Measurements from ENCODE around the gene DNM3. TPM values are rescaled to one million over a fixed set of nuclear protein-coding genes. Genes with fewer than 3 reads are reported as not detected.
A peak's percentile ranks its signal among the peaks of the same experiment; 100 is the strongest.

DNM3 gene
- total RNA-seq, 1 donor from 2014 or later, result 4.7 TPM

DNA sequence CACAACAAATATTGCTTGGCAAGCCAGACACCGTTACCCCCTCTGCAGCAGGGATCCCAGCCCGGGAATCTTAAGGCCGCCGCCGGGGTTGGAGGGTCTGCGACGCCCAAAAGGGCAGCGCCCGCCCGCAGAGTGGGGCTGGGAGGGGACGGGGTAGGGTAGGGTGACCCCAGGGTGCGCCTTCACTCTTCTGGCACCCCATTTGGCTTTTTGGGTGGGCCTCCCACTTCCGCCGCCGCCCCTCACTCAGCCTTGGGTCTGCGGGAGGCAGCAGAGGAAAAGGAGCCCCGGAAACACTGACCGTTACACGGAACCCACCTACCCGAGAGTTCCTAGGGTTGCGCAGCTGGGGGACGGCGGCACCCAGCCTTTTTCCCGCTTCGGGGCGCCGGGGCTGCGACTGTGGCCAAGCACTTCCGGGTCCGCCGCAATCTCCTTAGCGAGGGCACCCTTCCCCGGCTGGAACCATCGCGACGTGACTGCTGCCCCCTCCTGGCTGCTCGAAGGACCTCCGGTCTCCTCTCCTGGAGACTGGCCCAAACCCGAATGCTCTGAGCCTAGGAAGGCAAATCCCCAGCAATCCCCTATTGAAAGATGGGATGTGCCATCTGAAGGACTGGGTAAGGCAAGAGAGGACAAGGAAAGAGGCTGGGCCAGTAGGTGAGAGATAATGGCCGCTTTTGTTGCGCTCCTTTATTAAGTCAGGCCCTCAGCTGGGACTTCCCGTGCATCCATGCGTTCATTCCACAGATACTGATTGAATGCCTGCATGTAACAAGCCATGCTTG, 602.6 kb downstream of the DNM3 start, which contains the start of gene PIGC:
TSS of gene PIGC (minus strand) at position 404 of the 788 bp plus-strand sequence. CDS start 1,447 bp downstream, outside the sequence.
- Histone ChIP-seq H3K9ac (ENCODE audit: low read length) (peak within 1 kb of the TSS; percentile 93), H3K4me1 (ENCODE audit: insufficient read depth, low read length) (peaks cover 10% of the 10 kb centered on the region), H3K36me3 (ENCODE audit: insufficient read depth, low read length) (no peaks in the 10 kb centered on the region), H3K79me2 (ENCODE audit: insufficient read depth, low read length) (peaks cover 47% of the 10 kb centered on the region), H2AFZ (ENCODE audit: low read depth, low read length) (peak within 1 kb of the TSS; percentile 74), H4K20me1 (ENCODE audit: insufficient read depth, low read length) (no peaks in the 10 kb centered on the region), H3K4me2 (ENCODE audit: low read length) (peak within 1 kb of the TSS; percentile 87), H3K9me3 (ENCODE audit: insufficient read depth, low read depth, low read length) (no peaks in the 10 kb centered on the region), H3K27ac (ENCODE audit: low read depth, low read length) (peak within 1 kb of the TSS; percentile 74), H3K4me3 (ENCODE audit: insufficient read depth, low read depth, low read length) (peak within 1 kb of the TSS; percentile 73), H3K27me3 (ENCODE audit: insufficient read depth, low read length) (no peaks in the 10 kb centered on the region)
- peaks cover 8% of the 10 kb centered on the region for H3K36me3 Mint-ChIP-seq (ENCODE audit: low read depth, unreplicated experiment)
- H3K4me3 Mint-ChIP-seq (ENCODE audit: unreplicated experiment), result peak within 1 kb of the TSS; percentile 97
- TF ChIP-seq, protein P1, sequence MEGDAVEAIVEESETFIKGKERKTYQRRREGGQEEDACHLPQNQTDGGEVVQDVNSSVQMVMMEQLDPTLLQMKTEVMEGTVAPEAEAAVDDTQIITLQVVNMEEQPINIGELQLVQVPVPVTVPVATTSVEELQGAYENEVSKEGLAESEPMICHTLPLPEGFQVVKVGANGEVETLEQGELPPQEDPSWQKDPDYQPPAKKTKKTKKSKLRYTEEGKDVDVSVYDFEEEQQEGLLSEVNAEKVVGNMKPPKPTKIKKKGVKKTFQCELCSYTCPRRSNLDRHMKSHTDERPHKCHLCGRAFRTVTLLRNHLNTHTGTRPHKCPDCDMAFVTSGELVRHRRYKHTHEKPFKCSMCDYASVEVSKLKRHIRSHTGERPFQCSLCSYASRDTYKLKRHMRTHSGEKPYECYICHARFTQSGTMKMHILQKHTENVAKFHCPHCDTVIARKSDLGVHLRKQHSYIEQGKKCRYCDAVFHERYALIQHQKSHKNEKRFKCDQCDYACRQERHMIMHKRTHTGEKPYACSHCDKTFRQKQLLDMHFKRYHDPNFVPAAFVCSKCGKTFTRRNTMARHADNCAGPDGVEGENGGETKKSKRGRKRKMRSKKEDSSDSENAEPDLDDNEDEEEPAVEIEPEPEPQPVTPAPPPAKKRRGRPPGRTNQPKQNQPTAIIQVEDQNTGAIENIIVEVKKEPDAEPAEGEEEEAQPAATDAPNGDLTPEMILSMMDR (IDR thresholded peaks at IDR 0.05; ENCODE audit: insufficient read depth, low read depth, low read length), result peak; percentile 68
- no peak for TF ChIP-seq EZH2 (IDR thresholded peaks at IDR 0.05; ENCODE audit: insufficient read depth, low read length)
- H3K4me1 Mint-ChIP-seq (ENCODE audit: low read depth, unreplicated experiment), result peaks cover 13% of the 10 kb centered on the region
- no peaks in the 10 kb centered on the region for H3K27me3 Mint-ChIP-seq (ENCODE audit: low read depth, unreplicated experiment)
- FAIRE-seq (peak; percentile 89), DNase-seq (ENCODE audit: low read depth) (peak; percentile 64)
- H3K27ac Mint-ChIP-seq (ENCODE audit: unreplicated experiment), result peak within 1 kb of the TSS; percentile 77
- no peaks in the 10 kb centered on the region for H3K9me3 Mint-ChIP-seq (ENCODE audit: unreplicated experiment)

DNA sequence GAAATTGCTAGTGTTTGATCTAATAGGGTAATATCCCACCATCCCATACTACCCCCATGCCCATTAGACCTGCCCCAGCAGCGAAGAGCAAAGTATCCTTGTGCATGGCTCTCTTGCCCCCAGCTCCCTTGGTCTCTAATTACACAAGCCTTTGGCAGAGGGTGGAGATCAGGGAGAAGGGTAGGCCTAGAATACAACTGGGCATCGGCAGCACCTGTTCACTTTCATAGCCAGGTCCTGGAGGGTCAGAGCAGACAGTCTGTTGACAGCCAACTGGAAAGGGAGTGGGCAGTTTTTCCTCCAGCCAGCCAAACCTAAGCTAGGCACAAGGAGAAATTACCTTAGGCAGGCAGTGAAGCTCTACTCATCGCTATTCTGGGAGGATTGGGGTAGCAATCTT, 605.2 kb downstream of the DNM3 start:
- DNase-seq (ENCODE audit: low read depth), result no peak
- Mint-ChIP-seq H3K36me3 (ENCODE audit: low read depth, unreplicated experiment) (peaks cover 6% of the 10 kb centered on the region), H3K9me3 (ENCODE audit: unreplicated experiment) (no peaks in the 10 kb centered on the region), H3K27ac (ENCODE audit: unreplicated experiment) (no peak overlapping the region), H3K4me3 (ENCODE audit: unreplicated experiment) (peak overlapping the region; percentile 57), H3K4me1 (ENCODE audit: low read depth, unreplicated experiment) (peaks cover 34% of the 10 kb centered on the region), H3K27me3 (ENCODE audit: low read depth, unreplicated experiment) (no peaks in the 10 kb centered on the region)
- no peak overlapping the region for H3K9ac ChIP-seq (ENCODE audit: low read length)
- no peak for FAIRE-seq
- TF ChIP-seq, protein P1 (IDR thresholded peaks at IDR 0.05; ENCODE audit: insufficient read depth, low read depth, low read length), result no peak
- TF ChIP-seq EZH2 (IDR thresholded peaks at IDR 0.05; ENCODE audit: insufficient read depth, low read length), result no peak
- no peak overlapping the region for H3K4me3 ChIP-seq (ENCODE audit: insufficient read depth, low read depth, low read length)
- peaks cover 26% of the 10 kb centered on the region for H3K79me2 ChIP-seq (ENCODE audit: insufficient read depth, low read length)
- no peaks in the 10 kb centered on the region for H3K36me3 ChIP-seq (ENCODE audit: insufficient read depth, low read length)
- H3K27me3 ChIP-seq (ENCODE audit: insufficient read depth, low read length), result no peaks in the 10 kb centered on the region
- no peak overlapping the region for H2AFZ ChIP-seq (ENCODE audit: low read depth, low read length)
- H3K9me3 ChIP-seq (ENCODE audit: insufficient read depth, low read depth, low read length), result no peaks in the 10 kb centered on the region
- H3K4me2 ChIP-seq (ENCODE audit: low read length), result no peak overlapping the region
- H3K4me1 ChIP-seq (ENCODE audit: insufficient read depth, low read length), result peaks cover 34% of the 10 kb centered on the region
- no peaks in the 10 kb centered on the region for H4K20me1 ChIP-seq (ENCODE audit: insufficient read depth, low read length)
- H3K27ac ChIP-seq (ENCODE audit: low read depth, low read length), result no peak overlapping the region

DNA sequence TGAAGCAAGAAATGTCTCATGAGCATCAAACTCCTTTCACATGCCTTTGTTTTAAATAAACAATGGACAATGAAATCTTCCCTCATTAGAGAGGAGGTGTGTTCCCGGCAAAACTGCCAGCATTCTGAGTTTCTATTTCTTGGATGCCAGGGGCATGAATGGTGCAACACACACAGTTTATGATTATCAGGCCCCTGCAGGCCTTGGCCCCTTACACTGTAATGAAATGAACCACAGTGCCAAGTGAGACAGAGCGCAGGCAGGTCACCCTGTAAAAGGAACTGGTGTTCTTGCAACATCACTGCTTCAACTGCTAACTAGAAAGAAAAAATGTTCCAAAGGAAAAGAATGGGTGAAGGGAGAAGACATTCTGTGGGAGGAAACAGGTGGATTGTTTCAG, 606.3 kb downstream of the DNM3 start:
- H3K79me2 ChIP-seq (ENCODE audit: insufficient read depth, low read length), result peaks cover 15% of the 10 kb centered on the region
- no peaks in the 10 kb centered on the region for H3K36me3 Mint-ChIP-seq (ENCODE audit: low read depth, unreplicated experiment)
- H3K27ac ChIP-seq (ENCODE audit: low read depth, low read length), result no peak overlapping the region
- H3K4me3 ChIP-seq (ENCODE audit: insufficient read depth, low read depth, low read length), result no peak overlapping the region
- peaks cover 37% of the 10 kb centered on the region for H3K4me1 ChIP-seq (ENCODE audit: insufficient read depth, low read length)
- H3K9me3 ChIP-seq (ENCODE audit: insufficient read depth, low read depth, low read length), result no peaks in the 10 kb centered on the region
- H3K9ac ChIP-seq (ENCODE audit: low read length), result no peak overlapping the region
- H3K27me3 ChIP-seq (ENCODE audit: insufficient read depth, low read length), result no peaks in the 10 kb centered on the region
- TF ChIP-seq, protein P1 (IDR thresholded peaks at IDR 0.05; ENCODE audit: insufficient read depth, low read depth, low read length), result no peak
- no peak for TF ChIP-seq EZH2 (IDR thresholded peaks at IDR 0.05; ENCODE audit: insufficient read depth, low read length)
- no peak overlapping the region for H3K4me2 ChIP-seq (ENCODE audit: low read length)
- H4K20me1 ChIP-seq (ENCODE audit: insufficient read depth, low read length), result no peaks in the 10 kb centered on the region
- H3K27me3 Mint-ChIP-seq (ENCODE audit: low read depth, unreplicated experiment), result no peaks in the 10 kb centered on the region
- no peak for DNase-seq (ENCODE audit: low read depth)
- H3K27ac Mint-ChIP-seq (ENCODE audit: unreplicated experiment), result no peak overlapping the region
- no peaks in the 10 kb centered on the region for H3K36me3 ChIP-seq (ENCODE audit: insufficient read depth, low read length)
- no peak overlapping the region for H2AFZ ChIP-seq (ENCODE audit: low read depth, low read length)
- no peak for FAIRE-seq
- H3K4me3 Mint-ChIP-seq (ENCODE audit: unreplicated experiment), result no peak overlapping the region
- no peaks in the 10 kb centered on the region for H3K9me3 Mint-ChIP-seq (ENCODE audit: unreplicated experiment)
- peaks cover 31% of the 10 kb centered on the region for H3K4me1 Mint-ChIP-seq (ENCODE audit: low read depth, unreplicated experiment)
